C4-2B (cell line): ENCODE results near the gene STAM2.

Experiments used
- CTCF ChIP-seq: fragments of 450-650 bp; conservative IDR thresholded peaks from 2 replicates; pipeline ENCODE4 v1.5.1; 2017; ENCODE audit warnings: mild to moderate bottlenecking
- ZFX ChIP-seq: fragments of 450-650 bp; IDR thresholded peaks from 2 replicates; pipeline ENCODE4 v1.6.1; 2017

GRCh38 chr2:152120430-152120829, 55.1 kb downstream of the STAM2 start:
- TF ChIP-seq CTCF (no peak), ZFX (no peak)
